ENCODE measurements around the gene KRAS.
A peak's percentile ranks its signal among the peaks of the same experiment; 100 is the strongest.

Gene KRAS

DNA sequence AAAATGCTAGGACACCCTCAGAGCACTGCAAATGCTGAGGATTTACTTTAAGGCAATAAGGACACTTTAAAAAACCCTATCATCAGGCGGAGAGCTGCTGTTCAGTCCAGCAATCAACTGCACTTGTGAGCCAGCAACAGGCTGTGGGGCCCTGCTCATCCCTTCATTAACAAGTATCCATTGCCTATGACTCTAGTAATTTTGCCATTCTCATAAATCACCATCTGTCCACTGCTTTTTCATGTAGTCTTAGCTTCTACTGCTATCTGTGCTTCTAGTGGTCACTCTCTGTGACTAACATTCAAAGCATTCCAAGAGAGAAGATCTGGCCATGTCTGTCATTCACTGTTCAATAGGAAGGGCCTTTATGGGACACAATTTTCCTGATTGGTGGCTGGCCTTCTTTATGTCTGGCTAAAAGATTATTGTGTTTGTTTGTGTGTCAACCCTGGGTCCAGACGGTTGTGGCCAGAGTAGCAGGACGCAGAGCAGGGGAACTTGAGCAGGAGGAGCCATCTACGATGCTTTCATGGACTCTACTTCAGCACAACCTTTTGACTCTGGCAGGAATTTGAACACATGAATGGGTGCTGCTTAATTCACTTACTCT lies 3.6 kb upstream of the KRAS start:
- no peak for DNase-seq (ENCODE audit: low read depth)

DNA sequence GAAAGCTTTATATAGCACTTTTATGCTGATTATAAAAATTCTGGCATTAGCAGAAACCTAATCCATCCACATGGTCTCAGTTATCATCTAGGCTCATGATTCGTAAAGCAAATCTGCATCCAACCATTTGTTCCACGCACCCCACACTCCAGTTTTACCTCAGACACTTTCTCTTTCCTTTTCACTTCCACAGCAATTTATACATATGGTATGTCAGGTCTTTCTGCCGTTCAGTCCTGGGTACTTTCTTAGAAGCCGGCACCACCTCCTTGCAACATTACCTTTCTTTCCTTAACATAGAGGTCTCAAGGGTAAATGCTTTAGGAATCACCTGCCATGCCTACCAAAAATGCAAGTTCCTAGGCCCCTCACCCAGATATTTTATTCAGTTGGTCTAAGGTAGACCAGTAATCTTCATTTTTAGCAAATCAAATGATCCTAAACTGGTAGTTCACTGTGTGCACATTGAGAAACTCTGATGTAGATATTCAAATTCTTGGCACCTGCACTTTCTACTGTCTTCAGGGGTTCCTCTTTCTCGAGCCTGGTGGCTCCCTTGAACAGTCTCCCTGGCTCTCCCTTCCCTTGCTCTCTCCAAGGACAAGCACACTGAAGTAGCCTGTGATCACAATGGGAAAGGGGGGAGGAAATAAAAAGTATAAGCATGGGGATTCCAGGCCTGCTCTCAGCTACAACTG lies 2.8 kb upstream of the KRAS start:
- DNase-seq (ENCODE audit: low read depth) = no peak

DNA sequence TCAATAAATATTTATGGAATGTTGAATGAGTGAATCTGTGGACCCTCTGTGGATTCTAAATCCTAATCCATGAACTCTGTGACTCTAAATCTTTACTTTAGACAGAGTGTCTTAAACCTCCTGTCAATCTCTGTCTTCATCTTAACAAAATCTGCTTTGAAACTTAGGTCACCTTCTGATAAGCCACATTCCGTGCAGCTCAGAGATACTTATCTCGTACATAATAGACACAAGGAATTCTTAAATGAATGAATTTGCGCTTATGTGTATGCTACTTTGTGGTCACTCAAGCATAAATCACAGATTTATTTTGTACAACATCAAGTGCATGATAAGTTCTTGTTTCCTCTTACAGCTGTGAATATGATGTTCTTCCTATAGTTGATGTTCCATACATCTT lies 2.2 kb upstream of the KRAS start:
- no peak for DNase-seq (ENCODE audit: low read depth)

DNA sequence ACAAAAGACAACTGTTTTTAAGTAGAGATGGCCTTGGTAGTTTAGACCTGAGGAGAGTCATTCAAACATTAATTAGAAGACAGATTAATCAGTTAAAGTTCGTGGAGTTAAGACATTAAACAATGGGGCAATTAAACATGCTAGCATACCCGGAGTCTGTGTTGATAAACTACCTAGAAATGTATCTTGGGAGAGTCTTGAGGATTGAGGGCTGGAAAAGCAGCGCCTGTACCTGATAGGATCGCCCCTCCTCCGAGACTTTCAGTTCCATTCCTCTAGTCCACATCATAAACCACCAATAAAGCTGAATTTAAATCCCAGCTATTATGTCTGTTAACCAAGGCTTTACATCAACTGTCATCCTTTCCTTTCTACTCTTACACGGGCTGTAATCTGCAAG lies 1.0 kb upstream of the KRAS start:
- DNase-seq (ENCODE audit: low read depth) = no peak

DNA sequence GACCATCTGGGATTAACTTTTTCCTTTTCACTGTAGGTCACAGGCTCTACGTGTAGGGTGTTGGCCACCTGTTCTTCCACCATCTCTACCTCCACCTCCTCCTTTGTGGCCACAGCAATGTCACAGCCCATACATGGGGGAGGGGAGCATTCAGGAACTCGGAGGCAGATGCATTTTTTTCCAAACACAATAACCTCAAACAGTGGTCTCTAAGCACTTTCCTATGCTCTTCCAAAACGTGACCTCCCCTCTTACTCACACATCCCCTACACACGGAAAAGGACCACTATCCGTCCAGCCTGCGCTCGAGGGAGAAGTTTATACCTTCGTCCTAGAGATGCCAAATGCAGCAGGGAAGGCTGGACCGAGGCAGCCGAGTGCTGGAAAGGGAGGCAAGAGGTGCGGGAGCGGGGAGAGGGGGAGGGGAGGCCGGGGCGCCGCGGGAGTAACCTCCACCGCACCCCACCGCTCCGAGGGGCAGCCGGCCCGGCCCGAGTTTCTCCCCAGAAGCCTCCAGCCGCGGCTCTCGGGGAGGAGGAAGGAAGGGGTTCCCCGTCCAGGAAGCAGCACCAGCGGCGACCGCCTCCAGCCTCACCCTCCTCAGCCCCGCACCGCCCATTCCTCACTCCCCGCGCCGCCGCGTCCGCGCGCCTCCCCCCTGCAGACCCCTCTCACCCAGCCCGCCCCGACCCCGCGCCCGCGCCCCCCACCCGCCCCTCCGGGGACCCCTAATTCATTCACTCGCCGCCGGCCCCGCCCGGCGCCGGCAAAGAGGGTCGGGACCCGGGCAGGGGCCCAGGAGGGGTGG lies 594 bp downstream of the KRAS start:
- peak; percentile 34 for DNase-seq (ENCODE audit: low read depth)

DNA sequence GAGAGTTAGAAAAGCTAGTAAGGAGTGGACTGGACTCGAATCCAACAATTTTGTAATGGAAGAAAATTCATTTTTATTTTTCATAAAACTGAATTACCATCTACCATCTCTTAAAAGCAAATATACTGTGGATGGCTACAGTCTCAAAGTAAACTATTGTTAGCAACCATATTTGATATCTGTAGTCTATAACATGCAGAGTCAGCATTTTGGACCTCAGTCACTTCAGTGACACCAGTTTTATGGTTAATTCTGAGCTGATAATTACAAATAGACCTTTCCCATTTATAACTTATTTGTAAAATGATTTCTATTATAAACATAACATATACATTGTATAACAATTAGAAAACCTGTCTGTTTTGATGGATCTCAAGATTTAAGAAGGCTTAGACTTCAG lies 2.0 kb downstream of the KRAS start:
- DNase-seq (ENCODE audit: low read depth) = no peak

DNA sequence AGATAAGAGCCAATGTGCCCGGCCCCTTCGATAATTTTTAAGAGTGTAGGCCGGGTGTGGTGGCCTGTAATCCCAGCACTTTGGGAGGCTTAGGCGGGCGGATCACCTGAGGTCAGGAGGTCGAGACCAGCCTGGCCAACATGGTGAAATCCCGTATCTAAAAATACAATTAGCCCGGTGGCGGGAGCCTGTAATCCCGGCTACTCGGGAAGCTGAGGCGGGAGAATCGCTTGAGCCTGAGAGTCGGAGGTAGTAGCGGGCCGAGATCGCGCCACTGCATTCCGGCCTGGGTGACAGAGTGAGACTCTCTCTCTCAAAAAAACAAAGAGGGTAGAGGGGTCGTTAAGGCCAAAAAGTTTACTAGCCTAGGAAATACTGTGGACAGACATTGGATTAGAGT lies 2.6 kb downstream of the KRAS start:
- DNase-seq (ENCODE audit: low read depth) = no peak

DNA sequence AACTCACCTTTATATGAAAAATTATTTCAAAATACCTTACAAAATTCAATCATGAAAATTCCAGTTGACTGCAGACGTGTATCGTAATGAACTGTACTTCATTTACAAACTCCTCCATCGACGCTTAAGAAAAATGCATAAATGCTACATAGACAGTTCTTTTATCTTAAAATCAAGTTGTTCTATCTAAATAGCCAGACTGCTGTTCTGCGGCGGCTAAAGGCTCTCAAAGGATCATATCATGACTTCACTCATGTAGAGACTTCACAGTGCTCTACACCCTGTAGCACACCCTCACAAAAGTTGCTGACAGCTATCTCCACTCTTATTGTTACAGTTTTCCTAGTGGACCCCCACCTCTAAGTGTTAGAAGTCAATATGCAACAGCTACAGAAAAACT lies 5.2 kb downstream of the KRAS start:
- no peak for DNase-seq (ENCODE audit: low read depth)

DNA sequence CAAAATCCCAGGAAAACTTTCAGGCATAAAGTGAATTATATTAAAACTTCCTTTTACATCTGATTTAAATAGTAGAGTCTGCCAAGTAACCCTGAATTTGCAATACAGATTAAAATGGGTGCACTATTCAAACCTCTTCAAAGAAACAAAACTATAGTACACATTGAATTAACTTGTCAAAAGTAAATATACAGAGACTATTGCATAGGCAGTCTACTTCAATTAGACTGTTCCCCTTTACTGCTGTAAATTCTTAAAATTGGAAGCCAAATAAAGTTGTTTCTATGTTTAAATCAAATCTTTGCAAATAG lies 7.1 kb downstream of the KRAS start:
- no peak for DNase-seq (ENCODE audit: low read depth)

DNA sequence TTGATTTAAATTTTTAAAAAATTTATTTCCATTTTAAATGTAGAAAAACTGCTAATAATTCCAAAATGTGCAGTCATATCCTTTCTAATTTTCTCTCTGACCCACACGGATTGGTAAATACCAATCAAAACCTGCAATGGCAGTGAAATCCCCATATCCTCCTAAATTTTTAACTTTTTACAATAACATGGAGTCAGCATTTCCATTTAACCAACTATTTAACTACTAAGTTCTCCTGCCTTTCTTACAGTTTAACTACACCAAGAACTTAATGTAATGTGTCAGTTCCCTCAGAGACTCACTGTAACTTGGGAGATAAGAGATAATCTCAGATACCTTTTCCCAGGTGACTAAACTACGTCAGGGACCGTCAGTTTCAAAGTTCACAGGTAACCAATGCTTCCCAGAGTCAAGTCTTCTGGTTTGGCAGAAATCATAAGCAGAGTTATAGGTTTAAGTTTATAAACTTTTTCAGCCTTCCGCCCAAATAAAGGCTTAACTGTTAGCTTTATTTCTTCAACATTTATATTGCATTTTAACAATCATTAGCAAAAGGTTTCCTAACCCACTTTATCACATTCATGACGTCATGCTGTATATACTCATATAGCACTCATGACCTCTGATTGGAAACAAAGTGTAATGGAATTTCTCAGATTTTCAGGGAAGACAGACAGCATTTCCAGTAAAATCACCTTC lies 7.6 kb downstream of the KRAS start:
- DNase-seq (ENCODE audit: low read depth) = no peak

DNA sequence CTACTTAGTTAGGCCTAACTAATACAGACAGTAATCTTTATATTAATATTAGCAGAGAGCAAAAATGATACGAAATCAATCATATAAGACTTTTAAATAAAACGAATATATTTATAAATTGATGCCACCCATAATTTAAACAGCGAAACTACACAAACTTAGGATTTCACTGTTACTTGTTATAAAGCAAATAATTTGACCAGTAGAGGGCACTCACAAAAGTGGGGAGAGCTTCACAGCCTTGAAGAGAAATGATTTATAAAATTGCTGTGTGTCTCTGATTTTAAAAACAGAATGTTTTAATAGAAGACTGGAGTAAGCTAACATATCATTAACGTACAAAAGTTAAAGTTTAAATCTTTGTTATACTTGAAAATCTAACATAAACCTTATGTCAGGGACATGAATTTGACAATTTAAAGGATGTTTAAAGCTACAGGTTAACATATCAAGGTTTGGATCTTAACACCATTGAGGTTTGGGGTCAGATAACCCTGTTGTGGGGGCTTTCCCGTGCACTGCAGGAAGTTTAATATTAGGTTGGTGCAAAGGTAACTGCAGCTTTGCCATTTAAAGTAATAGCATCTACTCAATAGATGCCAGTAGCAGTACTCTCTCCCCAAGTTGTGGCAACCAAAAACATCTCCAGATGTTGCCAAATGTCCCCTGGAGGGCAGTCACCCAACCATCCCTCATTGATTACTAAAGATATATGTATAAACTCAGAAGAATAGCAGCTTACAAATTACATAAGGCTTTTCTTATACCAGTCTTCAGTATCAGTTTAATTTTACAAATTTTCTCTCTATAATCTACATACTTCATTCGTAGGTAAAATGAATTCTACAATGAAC lies 9.3 kb downstream of the KRAS start:
- DNase-seq (ENCODE audit: low read depth) = no peak

DNA sequence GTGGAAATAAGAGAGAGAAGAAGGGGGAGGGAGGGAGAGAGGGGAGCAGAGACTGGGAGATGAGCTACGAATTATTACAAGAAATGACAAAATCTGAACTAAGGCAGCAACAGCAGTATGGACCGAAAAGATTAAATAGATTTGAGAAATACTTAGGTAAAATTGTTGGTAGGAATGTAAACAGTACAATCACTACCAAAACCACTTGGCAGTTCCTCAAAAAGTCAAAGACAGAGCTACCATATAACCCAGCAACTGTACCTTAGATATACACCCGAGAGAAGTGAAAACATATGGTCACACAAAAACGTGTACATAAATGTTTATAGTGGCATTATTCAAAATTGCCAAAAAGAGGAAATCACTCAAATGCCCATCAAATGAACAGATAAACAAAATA lies 14.1 kb downstream of the KRAS start:
- DNase-seq (ENCODE audit: low read depth) = no peak

DNA sequence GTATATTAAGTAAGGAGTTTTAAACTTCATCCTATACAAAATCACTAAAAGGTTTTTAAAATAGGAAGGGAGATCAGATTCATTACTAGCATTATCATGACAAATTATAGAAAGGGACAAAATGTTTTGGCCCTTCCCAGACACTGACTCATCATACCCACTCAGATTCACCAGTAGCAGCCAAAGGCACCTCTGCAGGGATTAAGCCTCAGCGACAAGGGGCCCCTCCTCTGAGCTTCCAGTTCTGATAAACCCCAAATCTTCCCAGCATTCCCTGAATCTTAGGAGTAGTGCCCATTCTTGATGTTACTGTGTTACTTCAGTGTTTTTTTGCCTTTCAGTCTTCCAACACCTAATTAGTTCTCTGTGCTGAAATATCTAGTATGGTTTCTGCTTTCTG lies 14.5 kb downstream of the KRAS start:
- DNase-seq (ENCODE audit: low read depth) = no peak

DNA sequence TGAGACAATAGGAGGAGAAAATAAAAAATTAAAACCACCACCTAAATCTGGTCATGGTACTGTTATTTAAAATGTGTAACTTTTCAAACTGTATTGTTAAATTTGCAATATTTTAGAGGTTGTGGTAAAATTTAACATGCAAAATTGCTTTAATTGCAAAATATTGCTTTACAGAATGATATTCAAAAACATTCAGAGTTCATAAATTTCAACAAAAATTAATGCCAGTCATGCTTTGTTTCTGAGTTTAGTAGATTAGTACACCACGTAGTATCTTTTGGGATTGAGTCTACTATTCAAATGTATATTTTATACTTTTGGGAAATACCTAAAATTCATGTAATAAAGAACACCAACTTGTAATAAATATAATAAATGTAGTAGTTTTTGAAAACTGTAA lies 37.4 kb downstream of the KRAS start:
- DNase-seq (ENCODE audit: low read depth) = no peak

DNA sequence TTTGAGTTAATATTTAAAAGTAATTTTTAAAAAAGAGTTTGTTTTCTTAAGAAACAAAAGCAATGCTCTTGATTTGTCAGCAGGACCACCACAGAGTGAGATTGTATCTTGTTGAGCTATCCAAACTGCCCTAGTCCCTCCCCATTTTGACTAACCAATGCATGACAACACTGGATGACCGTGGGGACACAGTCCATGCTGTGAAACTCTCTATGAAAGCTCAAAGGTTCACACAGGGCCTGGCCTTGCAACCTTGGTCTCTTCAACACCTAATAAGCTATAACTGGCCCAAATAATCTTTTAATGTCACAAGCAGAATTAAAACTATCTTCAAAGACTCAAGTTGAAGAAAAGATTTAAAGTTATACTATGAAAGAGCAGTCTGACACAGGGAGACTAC lies 42.2 kb downstream of the KRAS start:
- DNase-seq (ENCODE audit: low read depth) = no peak

DNA sequence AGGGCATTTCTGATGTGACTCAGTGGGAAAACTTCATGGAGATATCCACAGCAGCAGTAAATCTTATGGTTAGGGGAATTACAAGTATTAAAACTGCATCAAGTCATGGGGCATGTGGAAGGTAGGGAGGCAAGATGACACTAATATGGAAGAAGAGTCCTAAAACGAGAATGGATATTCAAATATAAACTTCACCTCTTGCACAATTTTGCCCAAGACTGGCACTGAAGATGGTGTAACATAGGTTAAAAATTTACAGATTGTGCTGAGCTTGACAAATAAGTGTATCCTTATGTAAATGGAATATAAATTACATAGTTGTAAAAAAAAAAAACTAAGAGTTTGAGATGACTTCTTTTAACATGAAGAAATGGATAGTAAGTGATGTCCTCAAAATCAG lies 42.9 kb downstream of the KRAS start:
- no peak for DNase-seq (ENCODE audit: low read depth)

DNA sequence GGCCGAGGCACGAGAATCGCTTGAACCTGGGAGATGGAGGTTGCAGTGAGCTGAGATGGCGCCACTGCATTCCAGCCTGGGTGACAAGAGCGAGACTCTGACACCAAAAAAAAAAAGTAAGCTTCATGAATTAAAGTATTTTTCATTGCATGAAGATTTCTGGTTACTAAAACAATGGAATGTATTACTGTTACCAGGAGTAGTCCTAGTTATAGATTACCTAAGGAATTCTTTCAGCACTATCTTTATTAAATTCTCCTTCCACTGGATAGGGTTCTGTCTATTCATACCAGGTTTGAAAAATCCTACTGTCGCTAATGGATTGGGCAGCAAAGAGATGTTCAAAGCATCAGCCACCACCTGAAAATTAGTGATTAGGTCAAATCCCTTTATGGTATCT lies 43.3 kb downstream of the KRAS start:
- no peak for DNase-seq (ENCODE audit: low read depth)

DNA sequence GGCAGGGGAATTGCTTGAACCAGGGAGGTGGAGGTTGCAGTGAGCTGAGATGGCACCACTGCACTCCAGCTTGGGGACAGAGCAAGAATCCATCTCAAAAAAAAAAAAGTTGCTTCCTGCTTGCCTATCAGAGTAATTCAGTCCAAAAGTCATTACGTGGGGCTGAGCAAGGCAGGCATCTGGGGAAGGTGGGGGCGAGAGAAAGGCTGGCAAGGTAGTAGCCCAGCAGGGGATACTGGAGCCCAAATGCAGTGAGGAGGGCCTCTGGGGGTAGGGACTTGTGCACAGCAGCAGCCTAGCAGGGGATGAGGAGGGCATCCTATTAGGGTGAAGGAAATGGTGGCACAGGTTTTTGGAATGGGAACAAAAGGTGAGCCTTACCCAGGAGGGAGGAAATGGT lies 48.6 kb downstream of the KRAS start:
- DNase-seq (ENCODE audit: low read depth) = no peak

DNA sequence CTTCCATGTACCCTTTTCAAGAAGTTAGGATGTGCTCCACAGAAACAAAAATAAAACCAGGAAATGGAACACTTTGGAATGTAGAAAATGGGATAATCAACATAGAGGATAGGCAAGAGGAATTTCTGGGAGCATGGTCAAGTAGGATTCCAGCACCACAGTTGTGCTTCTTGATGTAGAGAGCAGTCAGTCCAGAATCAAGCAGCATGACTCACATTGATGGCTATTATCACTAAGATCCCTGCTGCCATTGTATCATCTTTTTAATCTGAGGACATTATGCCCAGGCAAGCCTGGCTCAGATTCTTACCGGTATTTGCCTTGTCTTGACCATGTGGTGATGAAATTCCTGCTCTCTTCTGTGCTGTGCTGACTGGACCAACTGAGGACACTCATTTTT lies 50.0 kb downstream of the KRAS start:
- DNase-seq (ENCODE audit: low read depth) = no peak

DNA sequence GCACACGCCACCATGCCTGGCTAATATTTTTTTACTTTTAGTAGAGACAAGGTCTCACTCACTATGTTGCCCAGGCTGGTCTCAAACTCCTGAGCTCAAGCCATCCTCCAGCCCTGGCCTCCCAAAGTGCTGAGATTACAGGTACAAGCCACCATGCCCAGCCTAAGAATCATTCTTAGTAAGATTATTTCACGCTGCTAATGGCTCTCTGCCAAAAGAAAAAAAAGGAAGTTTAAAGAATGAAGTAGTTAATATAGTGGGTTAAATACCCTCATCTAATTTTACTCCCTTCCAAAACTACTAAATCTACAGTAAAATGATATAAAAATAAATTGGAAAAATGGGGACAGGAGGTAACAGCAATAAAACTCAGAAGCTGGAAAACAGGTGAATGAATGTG lies 53.1 kb downstream of the KRAS start:
- no peak for DNase-seq (ENCODE audit: low read depth)

DNA sequence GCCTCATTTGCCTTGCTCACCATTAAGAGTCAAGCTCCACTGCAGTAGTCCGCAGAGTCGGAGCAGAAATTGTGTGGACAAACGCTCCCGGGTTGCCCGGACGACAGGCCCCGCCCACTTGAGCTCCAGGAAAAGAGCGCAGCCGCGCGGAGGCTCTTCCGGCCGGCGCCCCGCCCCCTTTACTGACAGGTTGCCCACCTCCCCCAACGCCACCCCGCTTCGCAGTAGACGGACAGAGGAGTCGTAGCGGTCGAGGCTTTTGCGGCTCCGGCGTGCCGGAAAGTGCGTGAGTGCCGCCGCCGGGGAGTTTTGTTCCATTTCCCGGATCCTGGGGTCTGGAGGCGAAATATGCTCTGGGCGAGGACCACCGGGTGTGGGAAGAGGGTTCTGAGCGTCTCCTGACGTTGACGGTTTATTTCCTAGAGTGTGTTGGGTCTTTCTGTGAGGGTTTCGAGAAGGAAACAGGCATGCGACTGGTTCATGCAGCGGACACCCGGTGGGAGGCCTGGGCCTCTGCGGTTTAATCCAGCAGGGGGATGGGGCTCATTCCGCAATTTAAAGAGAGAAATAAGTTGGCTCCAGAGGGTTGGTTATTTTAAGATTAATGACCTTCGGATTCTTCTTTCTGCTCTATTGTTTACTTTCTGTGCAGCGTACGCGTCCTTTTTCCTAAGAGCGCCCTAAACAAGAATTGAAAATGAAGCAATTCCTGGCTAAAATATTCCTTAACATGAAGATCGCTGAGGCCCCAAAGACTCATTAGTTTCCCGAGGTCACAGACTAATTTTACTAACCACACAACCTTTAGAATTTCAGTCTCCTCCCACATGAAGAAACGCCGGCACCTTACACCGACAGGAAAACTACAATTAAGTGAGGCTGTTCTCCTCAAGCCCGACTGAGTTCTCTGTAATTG lies 55.4 kb downstream of the KRAS start, which contains the start of the genes DNAI7 and ETFRF1:
Gene DNAI7 (minus strand): TSS at position 105 of the 916 bp plus-strand sequence. CDS start 82 bp downstream, at position 23.
Gene ETFRF1 (plus strand): TSS at position 182 of the 916 bp plus-strand sequence. CDS start 8,720 bp downstream, outside the sequence.
- peak; percentile 96 for DNase-seq (ENCODE audit: low read depth)

All from activated T-cell treated with anti-CD3 and anti-CD28 coated beads for 48 hours (primary cell).